Transverse colon (tissue), 4 donors: Measurements from ENCODE around the gene DPP9. TPM values are rescaled to one million over a fixed set of nuclear protein-coding genes. Genes with fewer than 3 reads are reported as not detected.

Experiments
- DNase-seq: peaks from one replicate; pipeline ENCODE4 v3.0.0-alpha.2; 2019
- H3K27ac ChIP-seq, 4 donors: fragments of 200-600 bp; sonication (generic); 2 replicates each; pipeline ENCODE4 v1.5.1; 2016 to 2018; ENCODE audit warnings: inconsistent platforms in 4 of 4
- H3K27me3 ChIP-seq: fragments of 200-600 bp; sonication (generic); 2 replicates; pipeline ENCODE4 v1.5.1; 2017; ENCODE audit warnings: inconsistent platforms
- H3K36me3 ChIP-seq, 4 donors: fragments of 200-600 bp; sonication (generic); 2 replicates each; pipeline ENCODE4 v1.5.1; 2017 to 2019; ENCODE audit warnings: inconsistent platforms in 4 of 4
- H3K4me1 ChIP-seq, 4 donors: fragments of 200-600 bp; sonication (generic); 2 replicates each; pipeline ENCODE4 v1.5.1; 2017 to 2020; ENCODE audit warnings: inconsistent platforms in 4 of 4
- H3K4me3 ChIP-seq, 4 donors: fragments of 200-600 bp; sonication (generic); 1 replicate in 1 of 4; 2 replicates in 3 of 4; pipeline versions ENCODE4 v1.5.1 to v1.6.1; 2017 to 2019; ENCODE audit warnings: inconsistent platforms in 4 of 4
- H3K9me3 ChIP-seq, 2 donors: fragments of 200-600 bp; sonication (generic); 2 replicates each; pipeline ENCODE4 v1.5.1; 2017 to 2019; ENCODE audit warnings: inconsistent platforms in 2 of 2
- CTCF ChIP-seq, 5 experiments: fragments of 200-600 bp in 3 of 5; fragments of 450-650 bp in 2 of 5; sonication (generic) in 3 of 5; IDR thresholded peaks; 1 replicate in 2 of 5; 2 replicates in 3 of 5; pipeline ENCODE4 v1.5.1; 2016 to 2017; ENCODE audit warnings: antibody characterized with exemption in 5 of 5, inconsistent platforms in 3 of 5, mild to moderate bottlenecking in 2 of 5, moderate library complexity in 1 of 5
- EP300 ChIP-seq: sonication (generic); formaldehyde crosslinking; IDR thresholded peaks from one replicate; pipeline ENCODE4 v1.6.1; 2017; ENCODE audit warnings: antibody characterized with exemption, low read depth
- POLR2A ChIP-seq: fragments of 450-650 bp; IDR thresholded peaks from one replicate; pipeline ENCODE4 v1.6.1; 2016; ENCODE audit warnings: antibody characterized with exemption, mild to moderate bottlenecking, moderate library complexity
- POLR2AphosphoS5 ChIP-seq, 3 donors: sonication (generic); formaldehyde crosslinking; IDR thresholded peaks; one replicate each; pipeline ENCODE4 v1.6.1; 2016; ENCODE audit warnings: antibody characterized with exemption in 3 of 3
- WGBS, 2 donors: methylation state at CpG; one replicate each; pipeline ENCODE4 v1.1.5; 2018; ENCODE audit warnings: low coverage in 1 of 2; 5-methylcytosine and 5-hydroxymethylcytosine counted together
- in situ Hi-C, 4 donors: fragments of 200-750 bp; cut with MboI; loops; one replicate each; pipeline versions ENCODE4 v1.15.0 to v1.15.1; 2017; ENCODE audit warnings: low sequenced_read_pairs in 3 of 4, low pct_ligation_motif_present in 1 of 4, low pct_unique_long_range_greater_than_20kb in 1 of 4
- intact Hi-C: fragments of 100-400 bp; cut with DNase I; formaldehyde crosslinking; loops from one replicate; pipeline ENCODE4 v1.15.1; 2023; ENCODE audit warnings: low total_unique reads
- total RNA-seq, 4 donors: library from RNA; depleted of rRNA; stranded (reverse); fragments of >200 nt; gene quantifications; one replicate each; pipeline ENCODE4 v1.1.0, GENCODE V29; 2016

Gene DPP9
- total RNA-seq, 4 donors from 2014 or later = 74.1 to 320 (median 103) TPM

DNA sequence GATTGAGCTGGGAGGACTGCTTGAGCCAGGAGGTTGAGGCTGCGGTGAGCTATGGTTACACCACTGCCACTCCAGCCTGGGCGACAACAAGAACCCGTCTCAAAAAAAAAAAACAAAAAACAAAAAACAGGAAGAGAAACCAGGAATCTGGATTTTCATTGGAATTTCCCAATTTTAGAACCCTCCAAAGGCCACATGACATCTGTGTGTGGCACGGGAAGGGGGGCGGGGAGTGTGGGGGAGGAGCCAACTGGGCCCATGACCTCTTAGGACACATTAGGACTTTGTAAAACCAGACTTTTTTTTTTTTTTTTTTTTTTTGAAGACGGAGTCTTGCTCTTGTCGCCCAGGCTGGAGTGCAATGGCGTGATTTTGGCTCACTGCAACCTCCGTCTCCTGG lies 32.3 kb downstream of the DPP9 start:
- DNase-seq = peak; percentile 38
- peaks cover 0 to 82% (median 24%) of the 10 kb centered on the region in 4 donors for H3K36me3 ChIP-seq
- no peak overlapping the region for H3K4me3 ChIP-seq
- WGBS, 2 donors = 82% methylated on average over 9 of the region's 9 CpGs; no CpG with 5 or more reads in 1 of the 2 donors
- H3K9me3 ChIP-seq = no peaks in the 10 kb centered on the region
- TF ChIP-seq CTCF (IDR thresholded peaks at IDR 0.05) (no peak), POLR2A (no peak), EP300 (no peak), POLR2AphosphoS5 (IDR thresholded peaks at IDR 0.05) (no peak)
- no peaks in the 10 kb centered on the region for H3K27me3 ChIP-seq
- H3K27ac ChIP-seq = no peak overlapping the region
- in situ Hi-C loops = no loop called here
- no peaks in the 10 kb centered on the region for H3K4me1 ChIP-seq
- intact Hi-C loops = no loop called here

DNA sequence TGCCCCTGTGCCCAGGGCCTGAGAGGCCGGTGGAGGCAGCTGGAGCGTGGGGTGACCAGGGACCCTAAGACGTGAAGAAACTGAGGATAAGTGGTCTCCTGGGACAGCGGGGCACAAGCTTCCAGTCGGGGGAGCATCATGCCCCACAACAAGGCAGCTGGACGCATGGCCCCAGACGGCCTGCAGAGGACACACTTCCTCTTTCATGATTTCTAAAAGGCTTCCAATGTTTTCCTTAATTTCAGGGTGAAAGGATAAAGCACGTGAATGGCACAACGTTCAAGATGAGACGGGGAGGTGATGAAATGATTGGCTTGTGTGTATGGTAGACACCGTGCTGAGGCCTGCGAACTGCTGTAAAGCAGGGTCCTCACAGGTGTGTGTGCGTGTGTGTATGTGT lies 33.3 kb downstream of the DPP9 start:
- intact Hi-C loops (no loop called here), in situ Hi-C loops (no loop called here)
- WGBS, 2 donors = 77 to 83% methylated on average over 1 to 13 of the region's 13 CpGs
- Histone ChIP-seq H3K4me3 (no peak overlapping the region), H3K36me3 (peaks cover 0 to 72% (median 20%) of the 10 kb centered on the region in 4 donors), H3K27ac (no peak overlapping the region), H3K4me1 (no peaks in the 10 kb centered on the region), H3K9me3 (no peaks in the 10 kb centered on the region), H3K27me3 (no peaks in the 10 kb centered on the region)
- TF ChIP-seq CTCF (IDR thresholded peaks at IDR 0.05) (no peak), EP300 (no peak), POLR2A (no peak), POLR2AphosphoS5 (IDR thresholded peaks at IDR 0.05) (no peak)
- DNase-seq = no peak

GRCh38 chr19:4689403-4689802 lies 34.2 kb downstream of the DPP9 start:
- in situ Hi-C loops = no loop called here
- intact Hi-C loops = no loop called here
- Histone ChIP-seq H3K9me3 (no peaks in the 10 kb centered on the region), H3K27me3 (no peaks in the 10 kb centered on the region), H3K4me3 (no peak overlapping the region), H3K4me1 (no peaks in the 10 kb centered on the region), H3K27ac (no peak overlapping the region), H3K36me3 (peaks cover 0 to 63% (median 17%) of the 10 kb centered on the region in 4 donors)
- DNase-seq = no peak
- no peak for TF ChIP-seq POLR2AphosphoS5 (IDR thresholded peaks at IDR 0.05)
- TF ChIP-seq POLR2A = no peak
- TF ChIP-seq EP300 = no peak
- no peak for TF ChIP-seq CTCF (IDR thresholded peaks at IDR 0.05)
- 94% methylated on average over 19 of the region's 19 CpGs; no CpG with 5 or more reads in 1 of the 2 donors for WGBS, 2 donors

GRCh38 chr19:4688587-4688986 lies 35.1 kb downstream of the DPP9 start:
- H3K9me3 ChIP-seq = no peaks in the 10 kb centered on the region
- in situ Hi-C loops = no loop called here
- H3K4me1 ChIP-seq = no peaks in the 10 kb centered on the region
- intact Hi-C loops = no loop called here
- no peak for TF ChIP-seq POLR2AphosphoS5 (IDR thresholded peaks at IDR 0.05)
- H3K27me3 ChIP-seq = no peaks in the 10 kb centered on the region
- no peak for DNase-seq
- peaks cover 0 to 55% (median 15%) of the 10 kb centered on the region in 4 donors for H3K36me3 ChIP-seq
- no peak overlapping the region for H3K27ac ChIP-seq
- 91% methylated on average over 26 of the region's 26 CpGs; no CpG with 5 or more reads in 1 of the 2 donors for WGBS, 2 donors
- no peak overlapping the region for H3K4me3 ChIP-seq

GRCh38 chr19:4687396-4687795 lies 36.2 kb downstream of the DPP9 start:
- H3K4me3 ChIP-seq = no peak overlapping the region
- no peak for DNase-seq
- no peaks in the 10 kb centered on the region for H3K27me3 ChIP-seq
- no peaks in the 10 kb centered on the region for H3K4me1 ChIP-seq
- TF ChIP-seq POLR2A = no peak
- TF ChIP-seq CTCF (IDR thresholded peaks at IDR 0.05) = no peak
- no peak for TF ChIP-seq POLR2AphosphoS5 (IDR thresholded peaks at IDR 0.05)
- TF ChIP-seq EP300 = no peak
- H3K27ac ChIP-seq = no peak overlapping the region
- intact Hi-C loops = no loop called here
- in situ Hi-C loops = no loop called here
- 95% methylated on average over 11 of the region's 11 CpGs; no CpG with 5 or more reads in 1 of the 2 donors for WGBS, 2 donors
- peaks cover 0 to 43% (median 14%) of the 10 kb centered on the region in 4 donors for H3K36me3 ChIP-seq
- no peaks in the 10 kb centered on the region for H3K9me3 ChIP-seq
